HG03025 (cell line): Measurements from ENCODE around the gene GOLGA8O.
"Not testable (repeated sequence)": the region's sequence is repeated elsewhere in the genome, so short reads cannot be mapped to it uniquely, and the experiment has no call there.

Experiments
- ATAC-seq: cut with Tn5 transposase; IDR thresholded peaks from one replicate; pipeline ENCODE4 v1.9.1; 2021; ENCODE audit warnings: mild to moderate bottlenecking, moderate library complexity; ENCODE audit not compliant: unreplicated experiment, low FRiP score

Gene GOLGA8O

GRCh38 chr15:32455534-32455933 is at the start of gene GOLGA8O:
Gene GOLGA8O, minus strand, starts transcription at chr15:32455634. Its CDS starts 98 bp downstream, at chr15:32455536.
- not testable (repeated sequence) for ATAC-seq

- ATAC-seq = not testable (repeated sequence)
These were observed 48.8 kb upstream of the GOLGA8O start for GRCh38 chr15:32504152-32504811.

- ATAC-seq = not testable (repeated sequence)
These were observed 47.5 kb upstream of the GOLGA8O start for GRCh38 chr15:32502946-32503345.

GRCh38 chr15:32492768-32493167 is 37.3 kb upstream of the GOLGA8O start:
- not testable (repeated sequence) for ATAC-seq

GRCh38 chr15:32486474-32486873 is 31.0 kb upstream of the GOLGA8O start:
- ATAC-seq = not testable (repeated sequence)

- not testable (repeated sequence) for ATAC-seq
These were observed 27.9 kb upstream of the GOLGA8O start for GRCh38 chr15:32483377-32483776.

GRCh38 chr15:32481683-32482082 is 26.2 kb upstream of the GOLGA8O start:
- not testable (repeated sequence) for ATAC-seq

GRCh38 chr15:32468076-32468475 is 12.6 kb upstream of the GOLGA8O start:
- ATAC-seq = not testable (repeated sequence)

GRCh38 chr15:32440445-32440977 is 14.9 kb downstream of the GOLGA8O start:
- not testable (repeated sequence) for ATAC-seq

- not testable (repeated sequence) for ATAC-seq
These were observed 21.1 kb downstream of the GOLGA8O start for GRCh38 chr15:32434102-32434963.

- not testable (repeated sequence) for ATAC-seq
These were observed 27.8 kb downstream of the GOLGA8O start for GRCh38 chr15:32427635-32428034.

GRCh38 chr15:32426511-32426910 is 28.9 kb downstream of the GOLGA8O start:
- not testable (repeated sequence) for ATAC-seq

GRCh38 chr15:32407903-32408302 is 47.5 kb downstream of the GOLGA8O start:
- ATAC-seq = not testable (repeated sequence)

GRCh38 chr15:32403192-32403591 is 52.2 kb downstream of the GOLGA8O start, which contains the start of gene GOLGA8K:
Gene GOLGA8K, minus strand, starts transcription at chr15:32403292. Its CDS starts 98 bp downstream, at chr15:32403194.
- ATAC-seq = not testable (repeated sequence)

- not testable (repeated sequence) for ATAC-seq
These were observed 58.9 kb downstream of the GOLGA8O start for GRCh38 chr15:32396522-32396921.
